ENCODE data around the gene PALLD.

The PALLD gene

DNA sequence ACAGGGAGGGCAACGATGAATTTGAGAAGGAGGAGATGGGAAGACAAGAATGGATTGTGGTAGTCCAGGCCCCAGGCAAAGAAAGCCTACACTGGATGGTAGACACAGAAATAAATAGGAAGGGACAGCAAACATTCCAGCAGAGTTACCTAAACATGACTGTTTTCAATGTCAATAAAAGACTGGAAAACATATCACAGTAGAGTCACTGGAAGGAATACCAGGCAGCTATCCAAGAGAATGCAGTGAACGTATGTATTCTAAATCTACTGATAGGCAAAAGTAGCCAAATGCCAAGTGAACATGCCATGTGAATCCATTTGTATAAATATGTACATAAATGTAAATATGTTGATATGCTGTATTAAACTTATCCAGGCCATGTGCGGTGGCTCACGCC, 183.0 kb downstream of the PALLD start:
- H3K36me3 ChIP-seq (ENCODE audit: insufficient read depth, low read length): no peaks in the 10 kb centered on the region
- H3K9me3 ChIP-seq (ENCODE audit: insufficient read depth, low read length, severe bottlenecking): no peaks in the 10 kb centered on the region
- H3K4me1 ChIP-seq (ENCODE audit: insufficient read depth, low read length): no peaks in the 10 kb centered on the region
- H3K9ac ChIP-seq (ENCODE audit: low read depth, low read length): no peak overlapping the region
- no peak overlapping the region for H3K4me2 ChIP-seq (ENCODE audit: insufficient read depth, low read length)
- H3K27me3 ChIP-seq (ENCODE audit: insufficient read depth, low read length, poor library complexity): peaks cover 4% of the 10 kb centered on the region
- H3K4me3 ChIP-seq (ENCODE audit: low read depth in 1 of 2, low read length in 2 of 2): no peak overlapping the region
- ATAC-seq (ENCODE audit: insufficient read depth, low read depth) (no peak), DNase-seq (no peak)
- TF ChIP-seq, protein P1, sequence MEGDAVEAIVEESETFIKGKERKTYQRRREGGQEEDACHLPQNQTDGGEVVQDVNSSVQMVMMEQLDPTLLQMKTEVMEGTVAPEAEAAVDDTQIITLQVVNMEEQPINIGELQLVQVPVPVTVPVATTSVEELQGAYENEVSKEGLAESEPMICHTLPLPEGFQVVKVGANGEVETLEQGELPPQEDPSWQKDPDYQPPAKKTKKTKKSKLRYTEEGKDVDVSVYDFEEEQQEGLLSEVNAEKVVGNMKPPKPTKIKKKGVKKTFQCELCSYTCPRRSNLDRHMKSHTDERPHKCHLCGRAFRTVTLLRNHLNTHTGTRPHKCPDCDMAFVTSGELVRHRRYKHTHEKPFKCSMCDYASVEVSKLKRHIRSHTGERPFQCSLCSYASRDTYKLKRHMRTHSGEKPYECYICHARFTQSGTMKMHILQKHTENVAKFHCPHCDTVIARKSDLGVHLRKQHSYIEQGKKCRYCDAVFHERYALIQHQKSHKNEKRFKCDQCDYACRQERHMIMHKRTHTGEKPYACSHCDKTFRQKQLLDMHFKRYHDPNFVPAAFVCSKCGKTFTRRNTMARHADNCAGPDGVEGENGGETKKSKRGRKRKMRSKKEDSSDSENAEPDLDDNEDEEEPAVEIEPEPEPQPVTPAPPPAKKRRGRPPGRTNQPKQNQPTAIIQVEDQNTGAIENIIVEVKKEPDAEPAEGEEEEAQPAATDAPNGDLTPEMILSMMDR (IDR thresholded peaks at IDR 0.05; ENCODE audit: borderline replicate concordance, extremely low read depth, low read length, poor library complexity, severe bottlenecking): no peak
- TF ChIP-seq EZH2 (IDR thresholded peaks at IDR 0.05; ENCODE audit: borderline replicate concordance, low read depth, low read length, severe bottlenecking): no peak
- H3K79me2 ChIP-seq (ENCODE audit: insufficient read depth, low read length): no peaks in the 10 kb centered on the region
- no peaks in the 10 kb centered on the region for H4K20me1 ChIP-seq (ENCODE audit: insufficient read depth, low read length)
- H3K27ac ChIP-seq (ENCODE audit: low read length): no peak overlapping the region
- H2AFZ ChIP-seq (ENCODE audit: low read depth, low read length): no peak overlapping the region

- DNase-seq: no peak
- Histone ChIP-seq H3K4me3 (ENCODE audit: low read depth in 1 of 2, low read length in 2 of 2) (no peak overlapping the region), H3K79me2 (ENCODE audit: insufficient read depth, low read length) (no peaks in the 10 kb centered on the region), H3K9ac (ENCODE audit: low read depth, low read length) (no peak overlapping the region), H3K4me2 (ENCODE audit: insufficient read depth, low read length) (no peak overlapping the region), H3K4me1 (ENCODE audit: insufficient read depth, low read length) (no peaks in the 10 kb centered on the region), H4K20me1 (ENCODE audit: insufficient read depth, low read length) (no peaks in the 10 kb centered on the region), H3K36me3 (ENCODE audit: insufficient read depth, low read length) (no peaks in the 10 kb centered on the region), H3K9me3 (ENCODE audit: insufficient read depth, low read length, severe bottlenecking) (no peaks in the 10 kb centered on the region), H3K27ac (ENCODE audit: low read length) (no peak overlapping the region), H3K27me3 (ENCODE audit: insufficient read depth, low read length, poor library complexity) (peaks cover 4% of the 10 kb centered on the region), H2AFZ (ENCODE audit: low read depth, low read length) (no peak overlapping the region)
- ATAC-seq (ENCODE audit: insufficient read depth, low read depth): no peak
- TF ChIP-seq, protein P1 (IDR thresholded peaks at IDR 0.05; ENCODE audit: borderline replicate concordance, extremely low read depth, low read length, poor library complexity, severe bottlenecking): no peak
- TF ChIP-seq EZH2 (IDR thresholded peaks at IDR 0.05; ENCODE audit: borderline replicate concordance, low read depth, low read length, severe bottlenecking): no peak
Observed at GRCh38 chr4:168682898-168683500, 186.1 kb downstream of the PALLD start.

DNA sequence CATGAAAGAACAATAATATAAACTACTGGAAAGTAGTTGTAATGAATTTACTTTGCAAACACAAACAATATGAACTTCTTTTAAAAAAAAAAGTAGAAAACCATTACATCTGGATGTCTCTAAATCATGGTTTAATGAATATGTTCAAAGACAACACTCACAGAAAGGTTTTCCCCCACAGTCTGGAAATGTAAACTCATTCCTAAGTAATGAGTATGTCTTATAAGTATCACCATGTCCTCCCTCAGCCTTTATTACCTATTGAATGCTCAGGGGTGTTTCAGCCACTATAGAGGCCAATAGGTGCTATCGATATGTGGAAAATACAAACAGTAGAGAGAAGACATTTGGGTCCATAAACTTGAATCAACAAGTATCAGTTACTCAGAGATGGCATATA, 186.7 kb downstream of the PALLD start:
- Histone ChIP-seq H3K9ac (ENCODE audit: low read depth, low read length) (no peak overlapping the region), H3K27ac (ENCODE audit: low read length) (no peak overlapping the region), H3K4me1 (ENCODE audit: insufficient read depth, low read length) (no peaks in the 10 kb centered on the region), H3K9me3 (ENCODE audit: insufficient read depth, low read length, severe bottlenecking) (no peaks in the 10 kb centered on the region), H4K20me1 (ENCODE audit: insufficient read depth, low read length) (no peaks in the 10 kb centered on the region), H3K27me3 (ENCODE audit: insufficient read depth, low read length, poor library complexity) (peaks cover 4% of the 10 kb centered on the region), H3K36me3 (ENCODE audit: insufficient read depth, low read length) (no peaks in the 10 kb centered on the region), H3K4me3 (ENCODE audit: low read depth in 1 of 2, low read length in 2 of 2) (no peak overlapping the region), H3K4me2 (ENCODE audit: insufficient read depth, low read length) (no peak overlapping the region), H3K79me2 (ENCODE audit: insufficient read depth, low read length) (no peaks in the 10 kb centered on the region), H2AFZ (ENCODE audit: low read depth, low read length) (no peak overlapping the region)
- TF ChIP-seq EZH2 (IDR thresholded peaks at IDR 0.05; ENCODE audit: borderline replicate concordance, low read depth, low read length, severe bottlenecking): no peak
- TF ChIP-seq, protein P1 (IDR thresholded peaks at IDR 0.05; ENCODE audit: borderline replicate concordance, extremely low read depth, low read length, poor library complexity, severe bottlenecking): no peak
- DNase-seq: no peak
- no peak for ATAC-seq (ENCODE audit: insufficient read depth, low read depth)
